Right lobe of liver (tissue), 4 donors: ENCODE data around the gene LCNL1.

ENCODE experiments used
- POLR2A ChIP-seq: fragments of 450-650 bp; IDR thresholded peaks from one replicate; pipeline ENCODE4 v1.6.1; 2017; ENCODE audit warnings: antibody characterized with exemption, mild to moderate bottlenecking
- TF ChIP-seq, protein P1 (sequence below), 4 donors: fragments of 200-600 bp in 3 of 4; fragments of 450-650 bp in 1 of 4; IDR thresholded peaks; one replicate each; pipeline versions ENCODE4 v1.5.1 to v1.8.0; 2016 to 2022; ENCODE audit warnings: antibody characterized with exemption in 4 of 4, mild to moderate bottlenecking in 2 of 4
- donor health status: DM: no; HTN: no; CAD: no.
- donor health status: DM: no; HTN: no; CAD: no.
- donor health status: DM: no; HTN: yes; CAD: no.

DNA sequence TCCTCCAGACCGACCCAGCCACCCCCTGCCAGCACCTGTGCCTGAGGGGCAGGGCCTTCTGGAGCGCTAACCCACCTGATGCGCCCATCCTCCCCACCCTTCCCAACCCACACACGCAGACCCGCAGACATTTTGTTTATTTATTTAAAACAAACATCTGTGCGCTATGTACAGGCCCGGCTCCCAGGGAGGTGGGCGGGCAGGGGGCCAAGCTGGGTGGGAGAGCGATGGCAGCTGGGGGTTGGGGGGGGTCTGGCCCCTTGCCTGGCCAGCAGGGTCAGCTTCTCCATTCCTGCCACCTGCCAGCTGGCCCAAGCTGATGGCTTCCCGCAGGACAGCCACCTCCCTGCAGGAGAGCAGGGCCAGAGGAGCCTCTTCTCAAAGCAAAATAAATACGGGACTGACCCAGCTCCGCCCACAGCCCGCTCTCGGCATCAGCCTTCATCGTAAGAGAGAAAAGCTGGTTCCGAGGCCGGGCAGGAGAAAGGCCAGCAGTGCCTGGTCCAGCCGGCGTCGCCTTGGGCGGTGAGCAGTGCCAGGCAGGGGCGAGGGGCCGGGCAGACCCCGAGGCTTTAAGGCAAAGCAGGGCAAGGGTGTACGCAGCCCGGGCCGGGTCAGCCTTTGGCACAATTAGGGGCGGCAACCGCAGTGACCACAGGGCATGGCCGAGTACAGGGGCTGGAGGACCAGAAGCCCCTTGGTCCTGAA, 24.5 kb downstream of the LCNL1 start:
- TF ChIP-seq, protein P1, sequence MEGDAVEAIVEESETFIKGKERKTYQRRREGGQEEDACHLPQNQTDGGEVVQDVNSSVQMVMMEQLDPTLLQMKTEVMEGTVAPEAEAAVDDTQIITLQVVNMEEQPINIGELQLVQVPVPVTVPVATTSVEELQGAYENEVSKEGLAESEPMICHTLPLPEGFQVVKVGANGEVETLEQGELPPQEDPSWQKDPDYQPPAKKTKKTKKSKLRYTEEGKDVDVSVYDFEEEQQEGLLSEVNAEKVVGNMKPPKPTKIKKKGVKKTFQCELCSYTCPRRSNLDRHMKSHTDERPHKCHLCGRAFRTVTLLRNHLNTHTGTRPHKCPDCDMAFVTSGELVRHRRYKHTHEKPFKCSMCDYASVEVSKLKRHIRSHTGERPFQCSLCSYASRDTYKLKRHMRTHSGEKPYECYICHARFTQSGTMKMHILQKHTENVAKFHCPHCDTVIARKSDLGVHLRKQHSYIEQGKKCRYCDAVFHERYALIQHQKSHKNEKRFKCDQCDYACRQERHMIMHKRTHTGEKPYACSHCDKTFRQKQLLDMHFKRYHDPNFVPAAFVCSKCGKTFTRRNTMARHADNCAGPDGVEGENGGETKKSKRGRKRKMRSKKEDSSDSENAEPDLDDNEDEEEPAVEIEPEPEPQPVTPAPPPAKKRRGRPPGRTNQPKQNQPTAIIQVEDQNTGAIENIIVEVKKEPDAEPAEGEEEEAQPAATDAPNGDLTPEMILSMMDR (IDR thresholded peaks at IDR 0.05), result no peak
- TF ChIP-seq POLR2A, result no peak
